Natural killer cell treated with Interleukin-12 subunit alpha and Interleukin-12 subunit beta and Interleukin-15 and Interleukin-18, amount 100 ng/mL, for 72 hours (primary cell): ENCODE results near the gene DRAP1. TPM values are rescaled to one million over a fixed set of nuclear protein-coding genes. Genes with fewer than 3 reads are reported as not detected.

ENCODE experiments used
- ATAC-seq, 2 donors: fragments of 150-1000 bp; cut with Tn5 transposase in 1 of 2; sonication (Bioruptor Pico), chemical (Tn5 transposase) in 1 of 2; 2 replicates each; pipeline ENCODE4 v1.10.0; 2021
- DNase-seq: peaks from one replicate; pipeline ENCODE4 v3.0.0; 2022; ENCODE audit warnings: low spot score
- H3K27ac Mint-ChIP-seq, 2 donors: 1 replicate in 1 of 2; 2 replicates in 1 of 2; pipeline ENCODE4 v1.8.0; 2022; ENCODE audit warnings: mixed read lengths in 2 of 2, mild to moderate bottlenecking in 1 of 2, moderate library complexity in 1 of 2
- H3K27me3 Mint-ChIP-seq, 2 donors: 1 replicate in 1 of 2; 2 replicates in 1 of 2; pipeline ENCODE4 v1.8.0; 2022; ENCODE audit warnings: mixed read lengths in 2 of 2
- H3K36me3 Mint-ChIP-seq: one replicate; pipeline ENCODE4 v1.8.0; 2022; ENCODE audit warnings: mixed read lengths
- H3K4me1 Mint-ChIP-seq, 2 donors: 1 replicate in 1 of 2; 2 replicates in 1 of 2; pipeline ENCODE4 v1.8.0; 2022; ENCODE audit warnings: low read depth in 2 of 2, mixed read lengths in 2 of 2, mild to moderate bottlenecking in 1 of 2
- H3K4me3 Mint-ChIP-seq: one replicate; pipeline ENCODE4 v1.8.0; 2022; ENCODE audit warnings: mixed read lengths
- H3K9me3 Mint-ChIP-seq: 2 replicates; pipeline ENCODE4 v1.8.0; 2022; ENCODE audit warnings: mixed read lengths
- total RNA-seq, 2 donors: library from RNA; stranded (reverse); gene quantifications; one replicate each; pipeline ENCODE4 v1.2.3, GENCODE V29; 2022

DRAP1 gene
- total RNA-seq, 2 donors from 2014 or later, result 88.5 to 95.6 TPM

DNA sequence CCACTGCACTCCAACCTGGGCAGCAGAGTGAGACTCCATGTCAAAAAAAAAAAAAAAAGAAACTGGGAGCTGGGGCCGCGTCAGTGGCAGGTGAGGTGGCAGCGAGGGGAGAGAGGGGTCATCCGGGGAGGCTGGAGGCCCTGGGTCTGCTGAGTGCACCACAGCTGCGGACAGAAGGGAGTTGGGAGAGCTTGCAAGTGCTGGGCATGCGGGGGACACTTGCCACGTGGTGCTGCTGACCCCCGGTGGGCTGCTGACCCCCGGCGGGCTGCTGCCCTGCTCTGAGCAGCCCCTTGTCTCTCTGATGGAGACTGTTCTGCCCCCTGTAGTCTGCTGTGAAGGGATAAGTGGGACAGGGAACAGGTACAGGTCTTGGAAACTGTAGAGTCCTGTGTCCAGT lies 2.6 kb downstream of the DRAP1 start:
- DNase-seq (no peak), ATAC-seq (no peak)
- no peak overlapping the region for H3K27ac Mint-ChIP-seq
- H3K4me3 Mint-ChIP-seq, result no peak overlapping the region
- no peaks in the 10 kb centered on the region for H3K27me3 Mint-ChIP-seq
- no peaks in the 10 kb centered on the region for H3K36me3 Mint-ChIP-seq
- no peaks in the 10 kb centered on the region for H3K9me3 Mint-ChIP-seq
- peaks cover 5 to 13% of the 10 kb centered on the region in 2 donors for H3K4me1 Mint-ChIP-seq

DNA sequence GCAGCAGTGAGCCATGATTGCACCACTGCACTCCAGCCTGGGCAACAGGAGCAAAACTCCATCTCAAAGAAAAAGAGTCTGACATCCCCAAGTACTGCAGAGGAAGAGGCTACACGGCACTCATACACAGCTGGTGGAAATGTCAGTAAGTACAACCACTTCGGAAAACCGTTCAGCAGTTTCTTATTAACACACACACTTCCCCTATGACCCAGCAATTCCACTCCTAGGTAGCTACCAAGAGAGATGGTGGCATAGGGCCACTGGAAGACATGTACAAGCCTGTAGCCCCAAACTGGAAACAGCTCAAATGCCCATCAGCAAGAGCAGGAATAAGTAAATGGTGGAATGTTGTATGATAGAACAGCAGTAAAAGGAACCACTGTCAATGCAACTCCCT lies 3.3 kb downstream of the DRAP1 start:
- H3K36me3 Mint-ChIP-seq, result no peaks in the 10 kb centered on the region

DNA sequence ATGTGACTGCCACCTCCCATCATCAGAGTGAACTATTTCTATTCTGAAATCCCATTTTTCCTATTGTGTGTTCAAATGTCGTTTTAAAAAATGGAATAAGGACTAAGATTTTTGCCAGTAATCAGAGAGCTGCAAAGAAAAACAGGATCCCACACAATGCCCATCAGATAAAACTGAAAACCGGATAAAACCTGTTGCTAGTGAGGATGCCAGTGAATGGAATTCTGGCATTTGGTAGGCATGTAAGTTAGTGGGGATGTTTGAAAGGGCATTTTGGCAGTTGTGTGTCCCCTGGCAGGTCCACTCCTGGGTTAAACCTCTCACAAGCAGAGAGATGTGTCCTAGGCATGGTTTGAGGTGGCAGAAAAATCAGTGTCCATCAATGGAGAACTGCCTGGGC lies 6.2 kb downstream of the DRAP1 start:
- DNase-seq, result no peak
- Mint-ChIP-seq H3K4me1 (peaks cover 24 to 32% of the 10 kb centered on the region in 2 donors), H3K27me3 (no peaks in the 10 kb centered on the region), H3K36me3 (no peaks in the 10 kb centered on the region), H3K9me3 (peaks cover 3% of the 10 kb centered on the region), H3K4me3 (no peak overlapping the region), H3K27ac (no peak overlapping the region)
- no peak for ATAC-seq

More for the DNA sequence above, 3.3 kb downstream of the DRAP1 start:
- Mint-ChIP-seq H3K4me1 (peaks cover 8 to 15% of the 10 kb centered on the region in 2 donors), H3K9me3 (peaks cover 3% of the 10 kb centered on the region), H3K27ac (peak overlapping the region in 1 of 2 donors; percentile 29), H3K27me3 (no peaks in the 10 kb centered on the region), H3K4me3 (no peak overlapping the region)
- no peak for ATAC-seq
- DNase-seq, result no peak

GRCh38 chr11:65927904-65928397 lies 8.7 kb downstream of the DRAP1 start:
- DNase-seq (peak; percentile 83), ATAC-seq (peak; percentile 91 to 95)
- peak overlapping the region; percentile 81 for H3K4me3 Mint-ChIP-seq
- no peaks in the 10 kb centered on the region for H3K27me3 Mint-ChIP-seq
- peaks cover 3% of the 10 kb centered on the region for H3K9me3 Mint-ChIP-seq
- peak overlapping the region; percentile 83 to 97 for H3K27ac Mint-ChIP-seq
- peaks cover 31% of the 10 kb centered on the region in 2 donors for H3K4me1 Mint-ChIP-seq
- no peaks in the 10 kb centered on the region for H3K36me3 Mint-ChIP-seq

- Mint-ChIP-seq H3K9me3 (peaks cover 3% of the 10 kb centered on the region), H3K27ac (peak overlapping the region; percentile 83 to 97), H3K36me3 (no peaks in the 10 kb centered on the region), H3K27me3 (no peaks in the 10 kb centered on the region), H3K4me1 (peaks cover 31% of the 10 kb centered on the region in 2 donors), H3K4me3 (peak overlapping the region; percentile 81)
- ATAC-seq, result no peak
- peak; percentile 53 for DNase-seq
Observed at GRCh38 chr11:65928667-65929066, 9.4 kb downstream of the DRAP1 start.

DNA sequence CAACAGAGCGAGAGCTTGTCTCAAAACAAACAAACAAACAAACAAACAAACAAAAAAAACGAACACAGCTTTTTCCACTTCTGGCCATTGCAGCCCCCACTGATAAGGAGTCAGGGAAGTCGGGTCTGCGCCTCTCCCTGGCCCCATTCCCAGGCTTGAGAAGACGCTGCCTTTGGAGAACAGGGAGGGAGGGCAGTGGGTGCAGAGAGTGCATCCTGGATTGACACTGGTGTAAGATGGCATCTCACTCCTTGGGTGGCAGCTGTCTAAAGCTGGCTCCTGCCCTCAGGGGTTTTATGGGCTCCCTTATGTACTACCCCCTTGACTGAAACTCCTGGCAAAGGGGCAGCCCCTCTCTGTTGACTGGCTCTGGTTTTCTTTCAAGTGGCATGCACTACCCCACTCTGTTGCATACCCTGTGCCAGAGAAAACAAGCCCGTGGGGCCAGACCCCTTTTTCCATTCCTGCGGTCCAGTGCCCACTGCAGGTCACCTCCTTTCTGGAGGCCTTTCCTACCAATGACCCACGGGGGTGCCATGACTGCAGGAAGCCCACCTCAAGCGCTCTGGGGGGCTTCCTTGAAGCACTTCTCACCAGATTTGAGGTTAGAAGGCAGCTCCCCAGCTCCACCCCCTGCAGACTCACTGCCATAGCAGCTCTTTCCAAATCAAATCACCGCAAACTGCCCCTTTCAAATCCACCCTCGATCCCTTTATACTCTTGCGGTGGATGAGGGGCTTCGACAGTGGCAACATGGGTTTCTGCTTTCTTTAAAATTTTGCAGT lies 12.7 kb downstream of the DRAP1 start:
- H3K27ac Mint-ChIP-seq, result peak overlapping the region in 1 of 2 donors; percentile 21
- DNase-seq (peak; percentile 16), ATAC-seq (no peak)
- no peaks in the 10 kb centered on the region for H3K27me3 Mint-ChIP-seq
- H3K36me3 Mint-ChIP-seq, result no peaks in the 10 kb centered on the region
- peaks cover 2% of the 10 kb centered on the region for H3K9me3 Mint-ChIP-seq
- peaks cover 29% of the 10 kb centered on the region in 2 donors for H3K4me1 Mint-ChIP-seq
- no peak overlapping the region for H3K4me3 Mint-ChIP-seq

- no peak overlapping the region for H3K4me3 Mint-ChIP-seq
- ATAC-seq, result no peak
- H3K27ac Mint-ChIP-seq, result no peak overlapping the region
- H3K27me3 Mint-ChIP-seq, result no peaks in the 10 kb centered on the region
- H3K4me1 Mint-ChIP-seq, result peaks cover 23% of the 10 kb centered on the region in 2 donors
- no peak for DNase-seq
- H3K9me3 Mint-ChIP-seq, result no peaks in the 10 kb centered on the region
- no peaks in the 10 kb centered on the region for H3K36me3 Mint-ChIP-seq
Observed at GRCh38 chr11:65932558-65932919, 13.3 kb downstream of the DRAP1 start.

GRCh38 chr11:65934014-65934413 lies 14.8 kb downstream of the DRAP1 start:
- Mint-ChIP-seq H3K4me3 (no peak overlapping the region), H3K27me3 (no peaks in the 10 kb centered on the region), H3K9me3 (no peaks in the 10 kb centered on the region), H3K27ac (peak overlapping the region in 1 of 2 donors; percentile 23), H3K36me3 (no peaks in the 10 kb centered on the region), H3K4me1 (peaks cover 8% of the 10 kb centered on the region in 2 donors)
- DNase-seq, result no peak
- ATAC-seq, result no peak

- DNase-seq (no peak), ATAC-seq (no peak)
- Mint-ChIP-seq H3K27ac (no peak overlapping the region), H3K4me3 (no peak overlapping the region), H3K36me3 (no peaks in the 10 kb centered on the region), H3K4me1 (peaks cover 6% of the 10 kb centered on the region in 2 donors), H3K9me3 (no peaks in the 10 kb centered on the region), H3K27me3 (no peaks in the 10 kb centered on the region)
Observed at GRCh38 chr11:65937766-65938165, 18.5 kb downstream of the DRAP1 start.

DNA sequence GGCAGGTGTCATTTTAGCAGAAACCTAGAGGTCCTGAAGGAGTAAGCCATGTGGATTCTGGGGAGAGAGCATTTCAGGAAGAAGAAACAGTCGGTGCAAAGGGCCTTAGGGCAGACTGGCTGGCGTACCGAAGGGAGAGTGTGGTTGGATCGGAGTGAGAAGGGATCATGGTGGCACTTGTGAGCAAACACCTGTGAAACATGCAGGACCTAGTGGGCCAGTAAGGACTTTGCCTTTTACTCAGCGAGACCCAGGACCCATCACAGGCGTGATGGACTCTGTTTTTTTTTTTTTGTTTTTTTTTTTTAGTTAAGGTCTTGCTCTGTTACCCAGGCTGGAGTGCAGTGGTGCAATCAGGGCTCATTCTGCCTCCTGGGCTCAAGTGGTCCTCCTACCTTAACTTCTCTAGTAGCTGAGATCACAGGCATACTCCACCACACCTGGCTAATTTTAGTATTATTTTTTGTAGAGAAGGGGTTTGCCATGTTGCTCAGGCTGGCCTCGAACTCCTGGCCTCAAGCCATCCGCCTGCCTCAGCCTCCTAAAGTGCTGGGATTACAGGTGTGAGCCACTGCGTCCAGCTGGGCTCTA lies 22.6 kb downstream of the DRAP1 start:
- Mint-ChIP-seq H3K4me1 (peaks cover 6% of the 10 kb centered on the region in 2 donors), H3K27me3 (no peaks in the 10 kb centered on the region), H3K4me3 (no peak overlapping the region), H3K9me3 (no peaks in the 10 kb centered on the region), H3K36me3 (no peaks in the 10 kb centered on the region), H3K27ac (peak overlapping the region in 1 of 2 donors; percentile 54)
- ATAC-seq, result no peak
- no peak for DNase-seq

DNA sequence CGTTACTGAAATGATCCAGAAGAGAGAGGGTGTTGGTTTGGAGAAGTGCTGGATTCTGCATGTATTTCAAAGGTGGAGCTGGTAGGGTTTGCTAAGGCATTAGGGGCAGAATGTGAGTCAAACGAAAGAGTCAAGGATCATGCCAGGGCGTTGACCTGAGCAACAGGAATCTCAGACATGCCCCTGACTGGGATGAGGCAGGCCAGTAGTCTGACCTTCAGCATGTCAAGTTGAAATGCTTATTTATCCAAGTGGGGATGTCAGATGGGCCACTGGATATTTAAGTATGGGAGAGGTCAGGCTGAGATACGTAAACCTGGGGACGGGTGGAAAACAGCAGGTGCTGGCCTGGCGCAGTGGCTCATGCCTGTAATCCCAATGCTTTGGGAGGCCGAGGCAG lies 23.3 kb downstream of the DRAP1 start:
- Mint-ChIP-seq H3K9me3 (no peaks in the 10 kb centered on the region), H3K4me1 (peaks cover 6% of the 10 kb centered on the region in 2 donors), H3K4me3 (no peak overlapping the region), H3K27ac (peak overlapping the region in 1 of 2 donors; percentile 54), H3K27me3 (no peaks in the 10 kb centered on the region), H3K36me3 (no peaks in the 10 kb centered on the region)
- DNase-seq, result no peak
- ATAC-seq, result no peak

DNA sequence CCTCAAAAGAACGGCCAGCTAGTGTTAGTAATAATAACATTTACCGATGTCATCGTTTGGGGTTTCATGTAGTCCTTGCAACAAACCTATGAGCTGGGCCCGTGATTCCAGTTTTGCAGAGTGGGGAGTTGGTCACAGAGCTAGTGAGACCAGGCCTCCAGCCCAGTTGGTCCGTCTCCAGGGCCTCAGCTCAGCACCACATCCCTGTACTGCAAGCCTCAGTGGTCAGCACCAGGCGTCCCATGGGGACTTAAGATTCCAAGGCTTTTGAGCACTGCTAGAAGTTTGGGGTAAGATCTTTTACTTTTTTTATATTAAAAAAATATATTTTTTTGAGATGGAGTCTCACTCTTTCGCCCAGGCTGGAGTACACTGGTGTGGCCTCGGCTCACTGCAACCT lies 25.0 kb downstream of the DRAP1 start:
- H3K9me3 Mint-ChIP-seq, result no peaks in the 10 kb centered on the region
- ATAC-seq (no peak), DNase-seq (peak; percentile 20)
- H3K4me1 Mint-ChIP-seq, result peaks cover 6% of the 10 kb centered on the region in 2 donors
- H3K36me3 Mint-ChIP-seq, result no peaks in the 10 kb centered on the region
- H3K27me3 Mint-ChIP-seq, result no peaks in the 10 kb centered on the region
- no peak overlapping the region for H3K27ac Mint-ChIP-seq
- H3K4me3 Mint-ChIP-seq, result no peak overlapping the region

DNA sequence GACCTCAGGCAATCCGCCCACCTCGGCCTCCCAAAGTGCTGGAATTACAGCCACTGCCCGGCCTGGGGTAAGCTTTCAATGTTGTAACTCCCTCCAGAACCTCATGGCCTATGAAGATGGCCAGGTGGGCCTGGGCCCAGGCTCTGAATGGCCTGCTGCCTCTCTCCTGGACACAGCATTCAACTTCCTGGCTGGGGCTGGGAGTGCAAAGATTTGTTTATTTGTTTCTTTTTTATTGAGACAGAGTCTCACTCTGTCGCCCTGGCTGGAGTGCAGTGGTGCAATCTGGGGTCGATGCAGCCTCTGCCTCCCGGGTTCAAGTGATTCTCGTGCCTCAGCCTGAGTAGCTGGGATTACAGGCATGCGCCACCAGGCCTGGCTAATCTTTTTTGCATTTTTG lies 25.5 kb downstream of the DRAP1 start:
- Mint-ChIP-seq H3K36me3 (no peaks in the 10 kb centered on the region), H3K4me3 (no peak overlapping the region), H3K4me1 (peaks cover 6% of the 10 kb centered on the region in 2 donors), H3K27ac (no peak overlapping the region), H3K27me3 (no peaks in the 10 kb centered on the region), H3K9me3 (no peaks in the 10 kb centered on the region)
- ATAC-seq, result no peak
- peak; percentile 28 for DNase-seq

GRCh38 chr11:65945430-65945911 lies 26.2 kb downstream of the DRAP1 start, which contains the start of gene TSGA10IP:
TSGA10IP (plus strand) TSS chr11:65945480; CDS start chr11:65945676, 196 bp downstream.
- no peaks in the 10 kb centered on the region for H3K36me3 Mint-ChIP-seq
- no peaks in the 10 kb centered on the region for H3K27me3 Mint-ChIP-seq
- H3K9me3 Mint-ChIP-seq, result no peaks in the 10 kb centered on the region
- H3K27ac Mint-ChIP-seq, result no peak within 1 kb of the TSS
- H3K4me3 Mint-ChIP-seq, result no peak within 1 kb of the TSS
- ATAC-seq, result no peak
- peaks cover 6% of the 10 kb centered on the region in 2 donors for H3K4me1 Mint-ChIP-seq
- peak; percentile 41 for DNase-seq
